ENCODE data around the gene TDRD1.
A peak's percentile ranks its signal among the peaks of the same experiment; 100 is the strongest.

TDRD1 gene

GRCh38 chr10:114179747-114180146 lies 594 bp downstream of the TDRD1 start:
- no peak for DNase-seq

GRCh38 chr10:114180937-114181336 lies 1.8 kb downstream of the TDRD1 start:
- DNase-seq = no peak

- DNase-seq = no peak
Observed at GRCh38 chr10:114181971-114182370, 2.8 kb downstream of the TDRD1 start.

- DNase-seq = no peak
Observed at GRCh38 chr10:114183563-114183962, 4.4 kb downstream of the TDRD1 start.

GRCh38 chr10:114184276-114184675 lies 5.1 kb downstream of the TDRD1 start:
- no peak for DNase-seq

- DNase-seq = no peak
Observed at GRCh38 chr10:114188001-114188400, 8.8 kb downstream of the TDRD1 start.

- DNase-seq = no peak
Observed at GRCh38 chr10:114188900-114189299, 9.7 kb downstream of the TDRD1 start.

- DNase-seq = no peak
Observed at GRCh38 chr10:114189700-114190099, 10.5 kb downstream of the TDRD1 start.

GRCh38 chr10:114195079-114195478 lies 15.9 kb downstream of the TDRD1 start:
- DNase-seq = no peak

GRCh38 chr10:114199239-114199638 lies 20.1 kb downstream of the TDRD1 start:
- DNase-seq = no peak

GRCh38 chr10:114202812-114203211 lies 23.7 kb downstream of the TDRD1 start:
- no peak for DNase-seq

GRCh38 chr10:114206902-114207301 lies 27.7 kb downstream of the TDRD1 start:
- no peak for DNase-seq

- DNase-seq = no peak
Observed at GRCh38 chr10:114207349-114207748, 28.2 kb downstream of the TDRD1 start.

GRCh38 chr10:114208351-114208750 lies 29.2 kb downstream of the TDRD1 start:
- DNase-seq = no peak

GRCh38 chr10:114212153-114212552 lies 33.0 kb downstream of the TDRD1 start:
- no peak for DNase-seq

GRCh38 chr10:114215033-114215432 lies 35.9 kb downstream of the TDRD1 start:
- DNase-seq = no peak

- DNase-seq = no peak
Observed at GRCh38 chr10:114220281-114220680, 41.1 kb downstream of the TDRD1 start.

- no peak for DNase-seq
Observed at GRCh38 chr10:114221235-114221634, 42.1 kb downstream of the TDRD1 start.

- DNase-seq = no peak
Observed at GRCh38 chr10:114223066-114223465, 43.9 kb downstream of the TDRD1 start.

- DNase-seq = no peak
Observed at GRCh38 chr10:114228156-114228555, 49.0 kb downstream of the TDRD1 start.

GRCh38 chr10:114232561-114233176 lies 53.5 kb downstream of the TDRD1 start:
- DNase-seq = no peak

- DNase-seq = no peak
Observed at GRCh38 chr10:114233482-114233881, 54.3 kb downstream of the TDRD1 start.

- DNase-seq = no peak
Observed at GRCh38 chr10:114234132-114234531, 55.0 kb downstream of the TDRD1 start.

GRCh38 chr10:114239117-114239993 lies 60.2 kb downstream of the TDRD1 start, which contains the start of gene VWA2:
Gene VWA2, plus strand, starts transcription at chr10:114239254. Its CDS starts 9,460 bp downstream, at chr10:114248714.
- DNase-seq = peak; percentile 13
